ENCODE results near the gene UPK2.

GRCh38 chr11:118917481-118918127 is 38.5 kb upstream of the UPK2 start:
- TF ChIP-seq GATA2 (IDR thresholded peaks at IDR 0.05; ENCODE audit: low read depth, low read length): no peak
- no peak for TF ChIP-seq GATA3 (IDR thresholded peaks at IDR 0.05; ENCODE audit: low read depth, low read length)

All from SH-SY5Y (cell line).